Stimulated activated CD8-positive, alpha-beta memory T cell treated with anti-CD3 and anti-CD28 coated beads, Interleukin-12 subunit alpha, Interleukin-12 subunit beta, amount 100 ng/mL, for 24 hours (primary cell): ENCODE results near the gene PAX6.

Source experiments
- DNase-seq: peaks from one replicate; pipeline ENCODE4 v3.0.0-alpha.2; 2020; ENCODE audit errors: extremely low read depth

Gene PAX6

GRCh38 chr11:31810779-31811647 lies at the start of gene PAX6:
TSS of gene PAX6 (minus strand) at chr11:31811322. CDS start at chr11:31806411, 4,911 bp downstream.
- no peak for DNase-seq

GRCh38 chr11:31860391-31860790 lies 49.3 kb upstream of the PAX6 start:
- DNase-seq: no peak

- DNase-seq: no peak
Observed at GRCh38 chr11:31856248-31856647, 45.1 kb upstream of the PAX6 start.

- DNase-seq: no peak
Observed at GRCh38 chr11:31855466-31855865, 44.3 kb upstream of the PAX6 start.

GRCh38 chr11:31850365-31850764 lies 39.2 kb upstream of the PAX6 start:
- DNase-seq: no peak

DNA sequence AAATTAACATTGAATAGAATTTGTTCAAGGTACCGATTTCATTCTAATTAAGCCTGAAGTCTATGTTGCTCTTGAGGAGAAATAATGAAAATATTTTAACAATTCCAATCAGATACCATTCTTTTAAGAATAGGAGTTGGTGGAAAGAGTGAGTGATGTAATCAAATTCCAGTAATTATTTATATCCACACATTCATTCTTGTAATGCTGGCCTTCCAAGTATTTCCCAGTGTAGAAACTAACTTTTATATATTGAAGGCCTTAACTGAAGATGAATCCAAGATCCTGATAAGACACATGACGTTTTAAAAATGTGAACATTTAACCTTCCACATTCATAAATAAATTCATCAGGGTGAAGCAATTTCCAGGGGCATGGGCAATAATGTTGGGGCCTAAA lies 36.6 kb upstream of the PAX6 start:
- DNase-seq: no peak

- DNase-seq: no peak
Observed at GRCh38 chr11:31845331-31845730, 34.2 kb upstream of the PAX6 start.

DNA sequence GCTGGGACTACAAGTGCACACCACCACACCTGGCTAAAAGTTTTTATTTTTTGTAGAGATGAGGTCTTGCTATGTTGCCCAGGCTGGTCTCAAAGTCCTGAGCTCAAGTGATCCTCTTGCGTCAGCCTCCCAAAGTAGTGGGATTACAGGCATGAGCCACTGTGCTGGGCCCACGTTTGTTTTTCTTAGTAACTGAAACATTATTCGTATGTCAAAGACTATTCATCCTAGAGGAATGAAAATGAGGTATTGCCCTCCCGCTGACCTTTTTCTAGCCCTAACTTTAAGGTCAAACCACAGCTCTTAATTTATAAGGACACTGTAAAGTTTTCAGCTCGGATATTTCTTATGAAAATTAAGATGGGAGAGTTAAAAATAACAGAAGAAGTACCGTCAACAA lies 33.2 kb upstream of the PAX6 start:
- no peak for DNase-seq

GRCh38 chr11:31841435-31841834 lies 30.3 kb upstream of the PAX6 start:
- no peak for DNase-seq

- no peak for DNase-seq
Observed at GRCh38 chr11:31834237-31834636, 23.1 kb upstream of the PAX6 start.

DNA sequence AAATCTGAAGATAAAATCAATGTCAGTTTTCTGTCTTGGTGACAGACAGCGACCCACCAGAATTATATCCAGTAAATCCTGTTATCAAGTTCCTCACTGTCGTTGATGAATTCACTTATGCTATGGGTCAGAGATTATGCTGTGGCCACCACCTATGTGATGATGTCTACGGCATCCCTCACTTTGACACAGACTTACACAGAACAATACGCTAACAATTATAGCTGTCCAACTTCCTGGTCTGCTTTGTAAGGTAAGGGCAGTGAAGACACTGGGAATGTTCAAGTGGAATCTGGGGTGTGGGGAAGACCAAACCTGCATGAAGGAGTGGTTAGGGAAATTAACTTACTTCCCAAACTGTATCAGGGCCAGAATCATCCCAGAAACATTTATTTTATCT lies 19.3 kb upstream of the PAX6 start:
- no peak for DNase-seq

DNA sequence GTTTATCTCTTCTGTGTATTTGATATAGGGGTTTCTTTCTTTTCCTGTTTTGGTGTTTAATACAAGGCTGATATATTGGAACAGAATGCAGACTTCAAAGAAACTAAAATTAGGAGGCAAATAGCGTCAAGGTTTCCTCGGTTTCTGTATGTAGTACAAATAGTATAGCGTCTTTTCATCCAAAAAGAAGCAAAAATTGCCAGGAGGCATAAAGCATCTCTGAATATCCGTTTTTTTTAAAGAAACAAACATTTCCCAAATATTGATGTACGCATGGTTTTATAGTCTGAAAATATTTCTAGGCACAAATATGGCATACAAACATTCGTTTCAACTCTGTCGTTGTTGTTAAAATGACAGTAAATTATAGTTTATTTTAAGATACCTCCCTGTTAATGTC lies 17.1 kb upstream of the PAX6 start:
- no peak for DNase-seq

DNA sequence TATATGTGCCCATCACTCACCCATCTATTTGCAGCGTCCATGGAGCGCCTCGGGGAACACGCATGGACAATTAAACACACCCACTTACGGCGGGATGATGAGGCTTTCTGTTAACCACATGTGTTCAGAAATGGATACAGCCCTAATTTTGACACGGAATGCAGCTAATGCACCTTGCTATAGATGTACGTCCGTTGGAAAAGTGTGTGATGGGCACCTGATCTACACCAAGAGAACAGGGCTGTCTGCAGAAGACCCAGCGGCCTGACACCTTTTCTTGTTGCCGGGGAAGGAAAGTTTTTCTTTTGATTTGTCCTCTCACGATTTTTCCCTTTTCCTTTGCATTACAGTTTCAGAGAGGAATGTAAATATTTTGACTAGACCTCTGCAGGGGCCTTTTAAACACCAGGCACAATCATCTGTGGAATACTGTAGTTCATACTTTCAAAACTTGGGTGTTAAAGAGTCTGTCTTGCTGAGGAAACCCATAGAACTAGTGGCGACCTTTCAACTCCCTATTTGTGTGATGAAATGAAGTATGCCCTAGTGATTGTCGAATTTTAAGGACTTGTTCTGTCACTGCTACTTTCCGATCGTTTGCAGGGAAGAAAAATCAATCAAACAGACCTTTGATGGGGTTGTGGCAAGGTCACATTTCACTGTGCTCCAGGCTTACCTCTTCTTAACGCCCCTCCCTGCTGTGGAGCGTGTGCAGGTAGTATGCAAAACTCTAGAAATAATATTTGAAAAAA lies 16.5 kb upstream of the PAX6 start:
- DNase-seq: no peak

DNA sequence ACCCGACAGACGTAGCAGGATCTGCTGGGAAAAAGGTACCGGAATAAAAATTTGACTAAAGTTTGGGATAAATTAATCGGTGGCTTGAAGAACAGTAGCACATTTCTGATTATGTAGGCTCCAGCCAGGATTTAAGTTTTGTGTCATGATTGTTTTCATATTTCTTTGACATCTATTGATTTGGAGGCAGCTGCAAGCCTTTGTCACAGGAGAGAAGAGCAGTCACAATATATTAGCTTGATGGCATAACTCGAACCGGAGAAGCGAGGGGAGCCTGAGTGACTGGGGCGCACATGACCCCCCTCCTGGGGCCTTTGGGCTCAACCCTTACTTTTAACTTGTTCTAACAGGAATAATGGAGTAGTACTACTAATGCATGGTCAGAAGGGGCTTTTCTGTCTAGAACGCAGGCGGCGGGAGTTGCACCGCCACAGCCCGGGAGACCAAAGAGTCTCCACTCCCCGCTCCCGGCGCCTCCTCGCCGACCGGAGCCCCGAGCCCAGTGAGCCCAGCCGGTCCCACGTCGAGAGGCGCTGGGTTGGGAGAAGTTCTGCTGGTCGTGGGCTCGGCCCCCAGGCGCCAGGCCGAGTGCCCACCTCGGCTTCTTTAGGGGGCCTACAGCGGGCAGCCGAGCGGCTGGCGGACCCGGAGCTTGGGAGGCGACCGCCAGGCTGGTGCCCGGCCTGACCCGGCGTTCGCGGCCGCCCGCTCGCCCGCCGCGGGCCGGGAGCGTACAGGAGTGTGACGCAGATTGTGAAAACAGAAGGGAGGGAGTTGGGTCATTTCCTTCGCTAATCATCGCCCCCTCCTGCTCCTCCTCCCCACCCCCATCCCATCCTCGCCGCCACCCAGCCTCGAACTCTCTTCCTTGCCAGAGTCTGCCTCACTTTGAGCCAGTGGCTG lies 15.7 kb upstream of the PAX6 start:
- DNase-seq: no peak

DNA sequence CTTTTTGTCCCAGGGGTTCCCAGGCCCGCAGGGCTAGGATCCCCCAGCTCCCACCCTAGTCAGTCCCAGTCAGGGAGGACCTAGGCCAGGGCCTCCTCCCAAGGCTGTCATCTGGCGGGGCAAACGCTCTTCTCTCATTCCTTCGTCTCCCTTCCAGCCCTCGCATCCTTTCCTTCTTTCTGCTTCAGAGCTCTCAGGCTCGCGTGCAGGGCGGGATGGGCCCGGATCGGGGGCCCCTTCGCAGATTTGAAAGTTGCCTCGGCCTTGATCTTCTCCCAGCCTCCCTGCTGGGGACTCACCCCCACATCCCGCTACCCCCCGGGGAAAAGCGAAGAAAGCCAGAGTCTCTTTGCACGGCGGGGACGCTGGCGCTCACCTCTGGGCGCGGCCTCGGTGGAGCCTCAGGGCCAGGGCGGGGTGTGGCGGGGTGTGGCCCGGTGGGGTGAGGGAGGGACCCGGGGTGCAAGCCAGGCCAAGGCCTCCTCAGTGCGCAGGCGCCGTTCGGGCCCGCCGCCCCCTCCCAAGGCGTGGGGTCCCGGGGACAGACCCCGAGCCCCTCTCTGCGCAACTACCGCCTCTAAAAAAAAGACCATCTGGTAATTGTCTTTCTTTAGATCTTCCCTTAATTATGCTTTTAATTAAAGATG lies 14.8 kb upstream of the PAX6 start:
- DNase-seq: no peak

GRCh38 chr11:31824879-31825837 lies 14.0 kb upstream of the PAX6 start:
- no peak for DNase-seq

DNA sequence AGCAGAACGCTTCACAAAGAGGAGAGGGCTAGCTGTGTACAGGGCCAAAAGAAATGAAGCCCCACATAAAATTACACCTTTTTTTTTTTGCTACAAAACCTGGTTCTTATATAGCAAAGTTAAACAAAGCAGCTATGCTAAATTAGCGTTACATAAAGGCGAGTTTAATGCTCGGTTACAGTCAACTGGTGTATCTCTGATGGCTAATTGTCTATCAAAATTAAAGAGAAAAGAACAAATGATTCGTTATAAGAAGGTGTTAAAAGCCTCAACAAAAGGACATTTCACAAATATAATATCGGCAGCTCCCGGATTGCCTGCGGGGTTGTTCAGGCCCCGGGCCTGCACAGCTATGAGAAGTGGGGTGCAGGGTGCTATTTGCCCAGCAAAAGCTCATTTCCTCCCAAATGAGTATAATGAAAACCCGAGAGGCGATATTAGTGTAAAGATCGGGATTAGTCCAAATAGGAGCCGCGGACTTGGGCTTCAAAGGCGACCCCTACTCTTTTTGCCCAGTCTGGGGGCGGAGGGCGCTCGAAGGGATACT lies 13.3 kb upstream of the PAX6 start:
- no peak for DNase-seq

DNA sequence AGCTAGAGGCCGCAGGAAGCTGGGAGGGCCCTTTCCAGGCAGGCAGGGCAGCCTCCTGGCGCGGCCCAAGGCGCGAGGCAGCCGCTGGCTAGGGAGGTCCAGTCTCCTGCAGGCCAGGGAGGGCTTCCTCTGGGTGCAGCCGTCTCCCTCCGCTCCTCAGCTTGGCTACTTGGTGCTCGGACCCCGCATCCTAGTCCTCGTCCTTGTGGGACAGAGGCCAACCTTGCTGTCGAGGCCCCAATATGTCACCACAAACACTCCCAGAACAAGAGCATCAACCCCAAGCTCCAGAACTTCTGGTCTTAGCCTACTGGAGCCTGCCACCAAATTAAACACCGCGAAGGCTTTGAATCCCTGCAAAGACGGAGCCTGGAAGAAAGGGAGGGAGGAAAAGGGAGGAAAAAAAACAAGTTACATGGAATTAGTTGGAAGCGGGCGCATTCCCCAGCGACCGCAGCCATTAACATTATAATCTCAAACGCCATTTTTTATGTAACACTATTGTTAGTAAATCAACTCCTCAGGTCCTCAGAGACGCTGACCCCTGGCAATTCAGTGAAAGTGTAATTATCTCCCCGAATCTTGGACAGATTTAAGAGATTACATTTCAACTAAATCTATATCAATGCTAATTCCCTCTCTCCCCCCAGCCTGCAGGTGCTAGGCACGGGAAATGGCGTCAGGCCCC lies 12.7 kb upstream of the PAX6 start:
- no peak for DNase-seq

DNA sequence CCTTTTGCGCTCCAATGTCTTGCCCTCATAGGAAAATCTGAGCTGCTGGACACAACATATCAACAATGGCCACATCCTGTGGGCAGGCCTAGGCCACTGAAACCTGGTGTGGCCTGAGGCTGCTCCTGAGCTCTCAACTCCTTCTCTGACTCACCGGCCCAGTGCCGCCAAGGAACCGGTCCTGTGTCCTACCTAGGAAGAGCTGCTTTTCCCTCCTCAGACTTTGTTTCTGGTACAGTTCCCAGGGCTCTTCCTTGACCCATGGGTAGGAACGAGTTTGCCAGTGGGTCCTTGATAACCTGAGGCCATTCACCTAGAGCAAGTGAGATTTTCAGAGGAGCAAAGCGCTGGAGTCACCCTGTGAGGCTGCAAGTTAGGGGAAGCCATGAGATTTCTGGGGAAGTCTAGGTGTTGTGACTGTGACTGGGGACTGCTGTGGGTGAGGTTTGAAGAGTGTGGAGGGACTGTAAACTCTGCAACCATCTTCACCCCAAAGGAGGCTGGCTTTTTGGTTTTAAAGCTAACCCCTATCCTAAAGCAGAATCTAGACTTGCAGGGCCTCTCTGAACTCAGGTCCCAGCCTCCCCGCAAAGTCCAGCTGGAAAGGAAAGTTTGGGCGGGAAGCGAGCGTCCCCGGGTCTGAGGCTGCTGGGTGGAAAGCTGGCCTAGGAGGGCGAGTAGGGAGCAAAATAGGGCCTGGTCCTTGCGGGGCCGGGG lies 12.0 kb upstream of the PAX6 start:
- DNase-seq: no peak
